IMR-90 (cell line): ENCODE measurements around the gene CDH13. TPM values are rescaled to one million over a fixed set of nuclear protein-coding genes. Genes with fewer than 3 reads are reported as not detected.

Experiments used
- ATAC-seq: fragments of 200-7000 bp; cut with Tn5 transposase; 2 replicates; pipeline ENCODE4 v1.9.1; 2020; ENCODE audit warnings: low read depth, mild to moderate bottlenecking, moderate library complexity
- BruUV-seq: library from RNA; stranded (reverse); fragments of 400-500 nt; replicated peaks from 2 replicates; lab custom pipeline; 2021; lab: Mats Ljungman, UMichigan
- CTCF ChIA-PET: fragments of 300-600 bp; formaldehyde crosslinking; extraction: SDS; loops from one replicate; lab custom pipeline; 2021; ENCODE audit warnings: antibody characterized with exemption; lab: Yijun Ruan, JAX
- POLR2A ChIA-PET: fragments of 300-600 bp; sonication (Branson Sonifier 250); formaldehyde crosslinking; loops from one replicate; lab custom pipeline; 2022; ENCODE audit warnings: antibody characterized with exemption; ENCODE audit not compliant: unreplicated experiment; lab: Charles Lee
- DNase-seq: peaks from one replicate; pipeline ENCODE4 v3.0.0; 2013
- H2AFZ ChIP-seq: replicated peaks from 2 replicates; pipeline ENCODE3; 2013; ENCODE audit warnings: low read length, mild to moderate bottlenecking; ENCODE audit not compliant: poor library complexity
- H2AK5ac ChIP-seq: 2 replicates; pipeline ENCODE4 v1.6.1; 2013; ENCODE audit warnings: low read depth, low read length, inconsistent platforms
- H2AK9ac ChIP-seq: replicated peaks from 2 replicates; pipeline ENCODE3; 2013; ENCODE audit warnings: mild to moderate bottlenecking, low read depth, low read length, moderate library complexity; ENCODE audit not compliant: poor library complexity
- H2BK120ac ChIP-seq: 2 replicates; pipeline ENCODE4 v1.6.1; 2013; ENCODE audit warnings: low read depth, low read length, inconsistent platforms
- H2BK15ac ChIP-seq: 3 replicates; pipeline ENCODE4 v1.6.1; 2013; ENCODE audit warnings: low read depth, low read length, inconsistent platforms
- H2BK20ac ChIP-seq: 2 replicates; pipeline ENCODE4 v1.6.1; 2013; ENCODE audit warnings: low read depth, mild to moderate bottlenecking, inconsistent platforms, low read length, moderate library complexity
- H2BK5ac ChIP-seq: 2 replicates; pipeline ENCODE4 v1.6.1; 2013; ENCODE audit warnings: mild to moderate bottlenecking, low read depth, low read length, inconsistent platforms; ENCODE audit not compliant: poor library complexity, severe bottlenecking
- H3K14ac ChIP-seq: replicated peaks from 2 replicates; pipeline ENCODE4 v1.6.1; 2013; ENCODE audit warnings: low read depth, low read length, inconsistent platforms
- H3K18ac ChIP-seq: 2 replicates; pipeline ENCODE4 v1.6.1; 2013; ENCODE audit warnings: low read depth, low read length, control low read depth
- H3K23ac ChIP-seq: 2 replicates; pipeline ENCODE4 v1.6.1; 2013; ENCODE audit warnings: low read depth, low read length, inconsistent platforms
- H3K27ac ChIP-seq: 2 replicates; pipeline ENCODE4 v1.5.1; 2013; ENCODE audit warnings: mild to moderate bottlenecking, control low read depth, low read length; ENCODE audit not compliant: insufficient read depth
- H3K27me3 ChIP-seq: 2 replicates; pipeline ENCODE4 v1.6.1; 2013; ENCODE audit warnings: low read length; ENCODE audit not compliant: control insufficient read depth, insufficient read depth
- H3K36me3 ChIP-seq: 2 replicates; pipeline ENCODE4 v1.6.1; 2013; ENCODE audit warnings: low read length, mixed read lengths; ENCODE audit not compliant: control insufficient read depth, insufficient read depth
- H3K4ac ChIP-seq: 2 replicates; pipeline ENCODE4 v1.6.1; 2013; ENCODE audit warnings: low read depth, low read length, inconsistent platforms
- H3K4me1 ChIP-seq: 2 replicates; pipeline ENCODE4 v1.6.1; 2013; ENCODE audit warnings: low read length, mixed read lengths; ENCODE audit not compliant: control insufficient read depth, insufficient read depth
- H3K4me2 ChIP-seq: 2 replicates; pipeline ENCODE4 v1.6.1; 2013; ENCODE audit warnings: low read depth, mild to moderate bottlenecking, control low read depth, low read length, moderate library complexity
- H3K4me3 ChIP-seq: 2 replicates; pipeline ENCODE4 v1.5.1; 2013; ENCODE audit warnings: low read depth, mild to moderate bottlenecking, control low read depth, low read length, moderate library complexity; ENCODE audit not compliant: insufficient read depth
- H3K56ac ChIP-seq: 2 replicates; pipeline ENCODE4 v1.6.1; 2013; ENCODE audit warnings: low read length, inconsistent platforms; ENCODE audit not compliant: insufficient read depth; ENCODE audit errors: extremely low read depth
- H3K79me1 ChIP-seq, 2 experiments: 2 replicates each; pipeline ENCODE4 v1.6.1; 2013; ENCODE audit warnings: low read length in 2 of 2, inconsistent platforms in 1 of 2, low read depth in 1 of 2
- H3K9ac ChIP-seq: 2 replicates; pipeline ENCODE4 v1.6.1; 2013; ENCODE audit warnings: low read depth, low read length, control low read depth
- H3K9me1 ChIP-seq: 2 replicates; pipeline ENCODE4 v1.6.1; 2013; ENCODE audit warnings: low read length, inconsistent platforms; ENCODE audit not compliant: insufficient read depth
- H3K9me3 ChIP-seq: 2 replicates; pipeline ENCODE4 v1.6.1; 2013; ENCODE audit warnings: low read length; ENCODE audit not compliant: control insufficient read depth, insufficient read depth
- H4K20me1 ChIP-seq: 2 replicates; pipeline ENCODE4 v1.6.1; 2013; ENCODE audit warnings: low read length, inconsistent platforms; ENCODE audit not compliant: insufficient read depth
- H4K5ac ChIP-seq: 2 replicates; pipeline ENCODE4 v1.6.1; 2013; ENCODE audit warnings: mild to moderate bottlenecking, low read depth, low read length, control low read depth
- H4K8ac ChIP-seq, 2 experiments: 2 replicates each; pipeline ENCODE4 v1.6.1; 2013; ENCODE audit warnings: low read depth in 2 of 2, low read length in 2 of 2, control low read depth in 1 of 2, inconsistent platforms in 1 of 2
- H4K91ac ChIP-seq: 2 replicates; pipeline ENCODE4 v1.6.1; 2013; ENCODE audit warnings: low read depth, low read length, inconsistent platforms; ENCODE audit not compliant: insufficient read depth
- MAFK ChIP-seq: IDR thresholded peaks from 2 replicates; pipeline ENCODE4 v1.6.1; 2012; ENCODE audit warnings: low read depth, low read length, improper control_type of control experiment
- MAZ ChIP-seq: IDR thresholded peaks from 2 replicates; pipeline ENCODE4 v1.6.1; 2012; ENCODE audit warnings: low read depth, mild to moderate bottlenecking, low read length, improper control_type of control experiment, moderate library complexity, borderline replicate concordance
- WGBS, 2 experiments: methylation state at CpG; one replicate each; pipeline versions ENCODE4 v1.1.5 to v1.1.7; 2013; ENCODE audit warnings: missing lambda C conversion rate in 2 of 2; ENCODE audit not compliant: insufficient read length in 1 of 2; ENCODE audit errors: extremely low coverage in 2 of 2; 5-methylcytosine and 5-hydroxymethylcytosine counted together
- dilution Hi-C: fragments of 300-500 bp; cut with HindIII; formaldehyde crosslinking; loops from one replicate; pipeline ENCODE4 v1.14.3; 2018; ENCODE audit warnings: low sequenced_read_pairs; ENCODE audit not compliant: unreplicated experiment
- in situ Hi-C: fragments of 300-500 bp; cut with MboI; formaldehyde crosslinking; loops from 3 replicates; pipeline ENCODE4 v1.14.3; 2019; ENCODE audit warnings: low sequenced_read_pairs, inconsistent platforms, mixed read lengths
- intact Hi-C: fragments of 100-400 bp; cut with micrococcal nuclease; formaldehyde crosslinking; loops from 2 replicates; pipeline ENCODE4 v1.10.0; 2022
- polyA plus RNA-seq, 3 experiments: library from polyadenylated mRNA; depleted of rRNA; stranded (reverse); fragments of >200 nt; gene quantifications; 2 replicates each; pipeline ENCODE4 v1.2.3, GENCODE V29; 2012; ENCODE audit warnings: low replicate concordance in 1 of 3
- total RNA-seq: library from RNA; depleted of rRNA; stranded (reverse); fragments of >200 nt; gene quantifications from 2 replicates; pipeline ENCODE4 v1.2.3, GENCODE V29; 2012

CDH13 gene
- total and polyA plus RNA-seq, 2 of the 4 experiments (the other 2 are of a cell fraction), result 61.6 to 74.7 TPM

GRCh38 chr16:83680980-83681379 lies 1054.2 kb downstream of the CDH13 start:
- H3K18ac ChIP-seq, result no peak overlapping the region
- ATAC-seq, result no peak
- H2BK120ac ChIP-seq, result no peak overlapping the region
- no peak overlapping the region for H3K14ac ChIP-seq
- no peak overlapping the region for H3K23ac ChIP-seq
- peaks cover 4% of the 10 kb centered on the region; the same call in 1 of the 2 replicates for H3K27me3 ChIP-seq
- no peak overlapping the region for H2BK5ac ChIP-seq
- in situ Hi-C loops, result no loop called here
- no peaks in the 10 kb centered on the region for H3K79me1 ChIP-seq
- no peak overlapping the region for H2AK9ac ChIP-seq
- H2AFZ ChIP-seq, result no peak overlapping the region
- no peak overlapping the region for H4K8ac ChIP-seq
- no peak overlapping the region for H4K5ac ChIP-seq
- TF ChIP-seq MAFK, result no peak
- TF ChIP-seq MAZ, result no peak
- H3K9me1 ChIP-seq, result peaks cover 3% of the 10 kb centered on the region; the same call in 1 of the 2 replicates
- H3K4me1 ChIP-seq, result no peaks in the 10 kb centered on the region
- H3K27ac ChIP-seq, result no peak overlapping the region
- no TSS peak for BruUV-seq
- H3K9me3 ChIP-seq, result no peaks in the 10 kb centered on the region; the same call in 1 of the 2 replicates
- no peak overlapping the region for H3K4me2 ChIP-seq
- no peak overlapping the region for H3K4me3 ChIP-seq
- H3K56ac ChIP-seq, result no peak overlapping the region
- H4K20me1 ChIP-seq, result no peaks in the 10 kb centered on the region
- POLR2A ChIA-PET, result no interaction called here
- no peak overlapping the region for H4K91ac ChIP-seq
- CTCF ChIA-PET, result no interaction called here
- H3K9ac ChIP-seq, result no peak overlapping the region
- no peak overlapping the region for H3K4ac ChIP-seq
- DNase-seq, result no peak
- dilution Hi-C loops, result no loop called here
- no peak overlapping the region for H2BK15ac ChIP-seq
- no peak overlapping the region for H2AK5ac ChIP-seq
- WGBS, 2 experiments, result 90% methylated on average over 3 of the region's 4 CpGs; no CpG with 5 or more reads in 1 of the 2 experiments
- intact Hi-C loops, result no loop called here
- H2BK20ac ChIP-seq, result no peak overlapping the region
- H3K36me3 ChIP-seq, result no peaks in the 10 kb centered on the region
